ENCODE measurements around the gene DDR2. TPM values are rescaled to one million over a fixed set of nuclear protein-coding genes. Genes with fewer than 3 reads are reported as not detected.

Gene DDR2
- polyA plus RNA-seq, 3 donors, result 0.07 TPM; not detected in 2

- no peak overlapping the region for H3K4me3 ChIP-seq (replicated peaks in 1 of 3; ENCODE audit: low read depth in 2 of 3, low read length in 3 of 3)
- no peaks in the 10 kb centered on the region for H3K36me3 ChIP-seq (replicated peaks in 1 of 2; ENCODE audit: control insufficient read depth in 1 of 2, insufficient read depth in 2 of 2, low read length in 2 of 2)
- Mint-ChIP-seq H3K4me1 (no peaks in the 10 kb centered on the region), H3K9me3 (peaks cover 0 to 4% (median 0%) of the 10 kb centered on the region in 7 donors), H3K36me3 (no peaks in the 10 kb centered on the region), H3K27me3 (ENCODE audit: low read depth in 3 of 3) (peaks cover 1 to 7% (median 3%) of the 10 kb centered on the region in 3 donors), H3K27ac (no peak overlapping the region), H3K4me3 (no peak overlapping the region)
- DNase-seq, result no peak
- H3K27ac ChIP-seq (ENCODE audit: low read depth in 1 of 2, low read length in 2 of 2), result no peak overlapping the region
- no peaks in the 10 kb centered on the region for H3K9me3 ChIP-seq (replicated peaks in 1 of 2; ENCODE audit: control insufficient read depth in 1 of 2, insufficient read depth in 1 of 2, low read length in 2 of 2)
- no peaks in the 10 kb centered on the region for H3K79me2 ChIP-seq (ENCODE audit: insufficient read depth, low read length)
- no peak overlapping the region for H3K4me2 ChIP-seq (replicated peaks; ENCODE audit: extremely low read depth, low read length, poor library complexity, severe bottlenecking)
- no peak overlapping the region for H3K9ac ChIP-seq (ENCODE audit: insufficient read depth, low read length, poor library complexity, severe bottlenecking)
- H4K20me1 ChIP-seq (ENCODE audit: insufficient read depth, low read length), result no peaks in the 10 kb centered on the region
- no peaks in the 10 kb centered on the region for H3K4me1 ChIP-seq (ENCODE audit: control insufficient read depth in 1 of 2, insufficient read depth in 2 of 2, low read length in 2 of 2)
- no CpG with 5 or more reads among the region's 2 CpGs for WGBS (ENCODE audit: insufficient coverage)
- peaks cover 0 to 6% of the 10 kb centered on the region in 2 donors for H3K27me3 ChIP-seq (ENCODE audit: control insufficient read depth in 2 of 2, insufficient read depth in 2 of 2, low read length in 2 of 2)
- H2AFZ ChIP-seq (ENCODE audit: insufficient read depth, low read depth, low read length, poor library complexity, severe bottlenecking), result no peak overlapping the region
- intact Hi-C loops (cut with micrococcal nuclease), result no loop called here
- no peak for TF ChIP-seq CTCF (IDR thresholded peaks at IDR 0.05)
Observed at GRCh38 chr1:162660574-162660973, 28.3 kb downstream of the DDR2 start.

GRCh38 chr1:162661336-162661735, 29.1 kb downstream of the DDR2 start:
- H3K9ac ChIP-seq (ENCODE audit: insufficient read depth, low read length, poor library complexity, severe bottlenecking), result no peak overlapping the region
- H3K36me3 Mint-ChIP-seq, result no peaks in the 10 kb centered on the region
- H3K9me3 Mint-ChIP-seq, result peaks cover 0 to 4% (median 0%) of the 10 kb centered on the region in 7 donors
- no peak overlapping the region for H3K4me2 ChIP-seq (replicated peaks; ENCODE audit: extremely low read depth, low read length, poor library complexity, severe bottlenecking)
- intact Hi-C loops (cut with micrococcal nuclease), result no loop called here
- no peaks in the 10 kb centered on the region for H3K36me3 ChIP-seq (replicated peaks in 1 of 2; ENCODE audit: control insufficient read depth in 1 of 2, insufficient read depth in 2 of 2, low read length in 2 of 2)
- H3K27me3 ChIP-seq (ENCODE audit: control insufficient read depth in 2 of 2, insufficient read depth in 2 of 2, low read length in 2 of 2), result peaks cover 0 to 8% of the 10 kb centered on the region in 2 donors
- peaks cover 1 to 7% (median 3%) of the 10 kb centered on the region in 3 donors for H3K27me3 Mint-ChIP-seq (ENCODE audit: low read depth in 3 of 3)
- DNase-seq, result no peak
- H3K27ac Mint-ChIP-seq, result no peak overlapping the region
- H3K79me2 ChIP-seq (ENCODE audit: insufficient read depth, low read length), result no peaks in the 10 kb centered on the region
- H3K4me3 ChIP-seq (replicated peaks in 1 of 3; ENCODE audit: low read depth in 2 of 3, low read length in 3 of 3), result no peak overlapping the region
- no peaks in the 10 kb centered on the region for H3K9me3 ChIP-seq (replicated peaks in 1 of 2; ENCODE audit: control insufficient read depth in 1 of 2, insufficient read depth in 1 of 2, low read length in 2 of 2)
- TF ChIP-seq CTCF (IDR thresholded peaks at IDR 0.05), result no peak
- no peaks in the 10 kb centered on the region for H3K4me1 ChIP-seq (ENCODE audit: control insufficient read depth in 1 of 2, insufficient read depth in 2 of 2, low read length in 2 of 2)
- H3K4me3 Mint-ChIP-seq, result no peak overlapping the region
- no peak overlapping the region for H2AFZ ChIP-seq (ENCODE audit: insufficient read depth, low read depth, low read length, poor library complexity, severe bottlenecking)
- WGBS (ENCODE audit: insufficient coverage), result 93% methylated on average over 2 of the region's 4 CpGs
- H3K27ac ChIP-seq (ENCODE audit: low read depth in 1 of 2, low read length in 2 of 2), result no peak overlapping the region
- no peaks in the 10 kb centered on the region for H3K4me1 Mint-ChIP-seq
- H4K20me1 ChIP-seq (ENCODE audit: insufficient read depth, low read length), result no peaks in the 10 kb centered on the region

Measured in CD14-positive monocyte (primary cell).